ENCODE results near the gene F2RL3.

The F2RL3 gene

DNA sequence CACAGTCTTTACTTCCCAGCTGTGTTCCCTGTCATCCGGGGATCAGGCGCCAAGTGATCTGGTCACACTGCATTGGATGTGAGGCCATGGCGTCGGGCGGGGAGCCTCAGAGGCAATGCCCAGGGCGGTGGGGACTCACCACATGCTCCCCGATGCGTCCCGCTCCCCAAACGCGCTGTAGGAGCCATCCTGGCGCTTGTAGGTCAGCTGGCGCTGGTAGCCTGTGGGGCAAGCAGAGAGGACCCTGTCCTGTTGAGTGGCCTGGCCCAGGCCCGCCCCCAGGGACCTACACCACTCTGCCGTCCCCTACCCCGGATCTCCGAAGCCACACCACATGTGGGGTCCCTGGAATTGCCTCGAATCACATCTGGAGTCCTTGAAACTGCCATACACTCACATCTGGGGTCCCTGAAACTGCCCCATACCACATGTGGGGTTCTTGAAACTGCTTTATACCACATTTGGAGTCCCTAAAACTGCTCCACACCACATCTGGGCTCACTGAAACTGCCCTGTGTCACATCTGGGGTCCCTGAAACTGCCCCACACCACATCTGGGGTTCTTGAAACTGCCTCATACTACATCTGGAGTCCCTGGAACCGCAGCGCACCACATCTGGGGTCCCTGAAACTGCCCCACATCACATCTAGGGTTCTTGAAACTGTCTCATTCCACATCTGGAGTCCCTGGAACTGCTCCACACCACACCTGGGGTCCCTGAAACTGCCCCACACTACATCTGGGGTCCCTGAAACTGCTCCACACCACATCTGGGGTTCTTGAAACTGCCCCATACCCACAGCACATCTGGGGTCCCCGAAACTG, 33.2 kb downstream of the F2RL3 start:
- H3K27me3 ChIP-seq (ENCODE audit: insufficient read depth, low read depth, severe bottlenecking): no peaks in the 10 kb centered on the region
- no peak overlapping the region for H3K4me3 ChIP-seq (ENCODE audit: low read depth, low read length)
- H3K36me3 ChIP-seq: no peaks in the 10 kb centered on the region
- H3K9me3 ChIP-seq (ENCODE audit: severe bottlenecking): peaks cover 5% of the 10 kb centered on the region
- no peak overlapping the region for H3K27ac ChIP-seq
- no peak for DNase-seq
- TF ChIP-seq CTCF (IDR thresholded peaks at IDR 0.05; ENCODE audit: low read depth, low read length): no peak

DNA sequence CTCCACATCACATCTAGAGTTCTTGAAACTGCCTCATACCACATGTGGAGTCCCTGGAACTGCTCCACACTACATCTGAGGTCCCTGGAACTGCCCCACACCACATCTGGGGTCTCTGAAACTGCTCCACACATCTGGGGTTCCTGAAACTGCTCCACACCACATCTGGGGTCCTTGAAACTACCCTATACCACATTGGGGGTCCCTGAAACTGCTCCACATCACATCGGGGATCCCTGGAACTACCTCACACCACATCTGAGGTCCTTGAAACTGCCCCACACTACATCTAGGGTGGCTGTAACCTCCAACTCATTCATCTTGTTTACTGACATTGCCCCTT, 33.8 kb downstream of the F2RL3 start:
- Histone ChIP-seq H3K4me3 (ENCODE audit: low read depth, low read length) (no peak overlapping the region), H3K36me3 (no peaks in the 10 kb centered on the region), H3K27ac (no peak overlapping the region), H3K9me3 (ENCODE audit: severe bottlenecking) (peaks cover 7% of the 10 kb centered on the region), H3K27me3 (ENCODE audit: insufficient read depth, low read depth, severe bottlenecking) (no peaks in the 10 kb centered on the region)
- no peak for TF ChIP-seq CTCF (IDR thresholded peaks at IDR 0.05; ENCODE audit: low read depth, low read length)
- DNase-seq: no peak

DNA sequence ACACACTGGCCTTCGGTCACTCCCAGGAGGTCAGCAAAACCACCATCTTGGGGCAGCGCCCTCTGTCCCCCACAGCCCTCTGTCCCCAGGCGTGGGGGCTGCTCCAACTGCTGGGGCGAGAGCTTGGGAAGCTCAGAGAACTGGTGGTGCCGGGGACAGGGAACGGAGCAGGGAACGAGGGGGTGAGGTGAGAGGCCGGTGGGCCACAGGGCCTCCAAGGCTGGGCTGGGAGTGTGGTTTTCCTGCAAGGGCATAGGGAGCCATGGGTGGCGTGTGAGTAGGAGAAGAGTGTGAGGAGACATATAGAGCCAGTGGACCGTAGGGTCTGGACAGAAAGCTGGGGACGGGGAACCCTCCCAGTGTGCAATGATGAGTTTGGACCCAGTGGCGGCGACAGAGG, 34.1 kb downstream of the F2RL3 start:
- Histone ChIP-seq H3K4me3 (ENCODE audit: low read depth, low read length) (no peak overlapping the region), H3K36me3 (no peaks in the 10 kb centered on the region), H3K9me3 (ENCODE audit: severe bottlenecking) (peaks cover 9% of the 10 kb centered on the region), H3K27ac (no peak overlapping the region), H3K27me3 (ENCODE audit: insufficient read depth, low read depth, severe bottlenecking) (no peaks in the 10 kb centered on the region)
- no peak for DNase-seq
- TF ChIP-seq CTCF (IDR thresholded peaks at IDR 0.05; ENCODE audit: low read depth, low read length): no peak

- DNase-seq: no peak
- Histone ChIP-seq H3K36me3 (no peaks in the 10 kb centered on the region), H3K4me3 (ENCODE audit: low read depth, low read length) (no peak overlapping the region), H3K27me3 (ENCODE audit: insufficient read depth, low read depth, severe bottlenecking) (no peaks in the 10 kb centered on the region), H3K27ac (no peak overlapping the region), H3K9me3 (ENCODE audit: severe bottlenecking) (peaks cover 13% of the 10 kb centered on the region)
- TF ChIP-seq CTCF (IDR thresholded peaks at IDR 0.05; ENCODE audit: low read depth, low read length): no peak
These were observed 39.1 kb downstream of the F2RL3 start for GRCh38 chr19:16927883-16928282.

DNA sequence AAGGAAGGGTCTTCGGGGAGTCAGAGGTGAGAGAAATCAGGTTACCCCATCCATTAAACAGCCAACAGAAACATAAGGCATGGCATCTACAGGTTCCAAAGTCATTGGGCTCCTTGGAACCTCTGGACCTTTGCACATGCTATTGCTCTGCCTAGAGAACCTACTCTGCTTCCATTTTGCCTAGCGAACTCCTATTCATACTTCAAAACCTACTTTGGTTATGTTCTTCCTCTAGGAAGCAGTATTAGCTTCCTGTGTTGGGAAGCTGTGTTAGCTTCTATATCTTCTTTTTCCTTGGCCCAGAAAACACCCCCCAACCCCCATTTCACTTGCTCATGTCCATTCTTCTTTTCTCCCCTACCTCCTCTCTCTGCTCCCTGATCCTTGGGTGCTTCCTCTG, 39.6 kb downstream of the F2RL3 start:
- DNase-seq: no peak
- no peak overlapping the region for H3K27ac ChIP-seq
- peaks cover 13% of the 10 kb centered on the region for H3K9me3 ChIP-seq (ENCODE audit: severe bottlenecking)
- no peaks in the 10 kb centered on the region for H3K36me3 ChIP-seq
- H3K27me3 ChIP-seq (ENCODE audit: insufficient read depth, low read depth, severe bottlenecking): no peaks in the 10 kb centered on the region
- no peak overlapping the region for H3K4me3 ChIP-seq (ENCODE audit: low read depth, low read length)
- TF ChIP-seq CTCF (IDR thresholded peaks at IDR 0.05; ENCODE audit: low read depth, low read length): no peak

DNA sequence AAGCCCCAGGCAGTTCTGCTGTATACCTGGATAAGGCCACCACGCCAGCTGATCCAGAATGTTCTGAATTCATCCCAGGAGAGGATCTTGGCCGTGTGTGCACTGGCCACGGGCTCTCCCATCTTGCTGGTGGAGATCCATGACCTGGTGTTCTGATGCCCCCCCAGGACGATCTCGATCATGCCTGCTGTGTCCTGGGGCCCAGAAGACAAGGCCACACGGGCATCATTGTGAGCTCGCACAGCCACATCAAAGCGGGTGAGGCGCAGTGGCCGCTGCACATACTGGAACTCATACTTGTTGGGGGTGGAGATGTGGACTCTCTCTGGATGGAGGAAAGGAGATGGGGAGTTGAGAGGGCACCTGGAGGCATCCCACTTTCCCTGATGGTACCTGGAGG, 40.1 kb downstream of the F2RL3 start:
- TF ChIP-seq CTCF (IDR thresholded peaks at IDR 0.05; ENCODE audit: low read depth, low read length): no peak
- no peak for DNase-seq
- no peak overlapping the region for H3K4me3 ChIP-seq (ENCODE audit: low read depth, low read length)
- H3K9me3 ChIP-seq (ENCODE audit: severe bottlenecking): peaks cover 13% of the 10 kb centered on the region
- H3K27me3 ChIP-seq (ENCODE audit: insufficient read depth, low read depth, severe bottlenecking): no peaks in the 10 kb centered on the region
- H3K36me3 ChIP-seq: no peaks in the 10 kb centered on the region
- no peak overlapping the region for H3K27ac ChIP-seq
